Measurements from ENCODE around the gene CCR5.

Gene CCR5

DNA sequence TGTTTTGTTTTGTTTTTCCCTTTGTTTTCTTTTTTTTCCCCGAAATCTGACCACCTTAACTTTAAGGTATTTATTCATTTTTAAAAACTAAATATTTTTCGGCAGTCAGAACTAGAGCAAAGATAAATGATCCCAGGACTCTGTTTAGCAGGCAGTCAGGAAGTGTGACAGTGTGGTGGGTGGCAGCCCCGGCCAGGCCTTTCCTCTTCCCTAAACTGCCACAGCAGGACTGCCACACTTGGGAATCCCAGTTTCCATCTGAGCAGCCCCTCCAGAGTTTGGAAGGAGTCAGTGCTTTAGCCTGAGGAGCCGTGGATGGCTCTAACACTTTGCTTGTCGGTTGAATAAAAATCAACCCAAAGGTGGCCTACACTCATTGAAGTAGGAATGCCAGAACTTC, 43.2 kb downstream of the CCR5 start:
- H3K4me1 ChIP-seq (ENCODE audit: control insufficient read depth, insufficient read depth, low read length), result no peaks in the 10 kb centered on the region
- CTCF ChIA-PET, result no interaction called here
- no peaks in the 10 kb centered on the region for H3K36me3 ChIP-seq (ENCODE audit: control insufficient read depth in 2 of 2, insufficient read depth in 1 of 2, low read length in 2 of 2)
- H3K27ac ChIP-seq (ENCODE audit: extremely low read depth, low read depth, low read length), result no peak overlapping the region
- no peak overlapping the region for H3K4me3 ChIP-seq (ENCODE audit: low read depth, low read length)
- TF ChIP-seq PRDM1 (tag by site-specific recombination; IDR thresholded peaks at IDR 0.05) (no peak), YY2 (tag by site-specific recombination; IDR thresholded peaks at IDR 0.05) (no peak), ZSCAN23 (tag by site-specific recombination; IDR thresholded peaks at IDR 0.05) (no peak), ZFHX2 (tag by site-specific recombination; conservative IDR thresholded peaks at IDR 0.05) (no peak), HOXD13 (CRISPR knock-in tag; IDR thresholded peaks at IDR 0.05; ENCODE audit: borderline replicate concordance) (no peak), ZSCAN16 (tag by site-specific recombination; IDR thresholded peaks at IDR 0.05) (no peak), ZNF626 (tag by site-specific recombination; IDR thresholded peaks at IDR 0.05) (no peak), MZF1 (tag by site-specific recombination; IDR thresholded peaks at IDR 0.05; ENCODE audit: borderline replicate concordance) (no peak), MEIS1 (CRISPR knock-in tag; IDR thresholded peaks at IDR 0.05; ENCODE audit: borderline replicate concordance) (no peak), MYNN (tag by site-specific recombination; IDR thresholded peaks at IDR 0.05; ENCODE audit: borderline replicate concordance) (no peak), ZNF510 (tag by site-specific recombination; IDR thresholded peaks at IDR 0.05; ENCODE audit: insufficient replicate concordance) (no peak)
- POLR2A ChIA-PET, result no interaction called here
- H3K9me3 ChIP-seq (ENCODE audit: control insufficient read depth, insufficient read depth, low read depth, low read length), result no peaks in the 10 kb centered on the region

DNA sequence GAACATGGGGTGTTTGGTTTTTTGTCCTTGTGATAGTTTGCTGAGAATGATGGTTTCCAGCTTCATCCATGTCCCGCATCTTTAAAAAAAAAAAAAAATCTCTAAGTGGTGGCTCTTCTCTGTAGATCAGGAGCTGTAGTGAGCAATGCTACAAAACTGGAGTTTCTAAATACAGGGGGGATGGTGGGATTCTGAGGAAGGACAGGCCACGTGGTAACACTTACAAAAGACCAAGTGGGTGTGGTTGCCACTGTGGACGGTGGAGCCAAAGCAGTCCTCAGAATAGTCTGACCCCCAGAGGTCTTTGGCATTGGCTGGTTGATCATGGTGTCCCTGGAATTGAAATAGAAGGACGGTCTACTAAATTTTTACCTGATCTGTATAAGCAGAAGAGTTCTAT, 44.0 kb downstream of the CCR5 start:
- H3K9me3 ChIP-seq (ENCODE audit: control insufficient read depth, insufficient read depth, low read depth, low read length), result no peaks in the 10 kb centered on the region

More for the DNA sequence above, 44.0 kb downstream of the CCR5 start:
- ChIA-PET POLR2A (no interaction called here), CTCF (no interaction called here)
- H3K4me3 ChIP-seq (ENCODE audit: low read depth, low read length), result no peak overlapping the region
- TF ChIP-seq ZNF221 (tag by site-specific recombination; IDR thresholded peaks at IDR 0.05; ENCODE audit: borderline replicate concordance) (no peak), ZNF561 (tag by site-specific recombination; IDR thresholded peaks at IDR 0.05; ENCODE audit: borderline replicate concordance) (no peak), ZNF501 (tag by site-specific recombination; IDR thresholded peaks at IDR 0.05) (no peak), EGR2 (tag by site-specific recombination; IDR thresholded peaks at IDR 0.05; ENCODE audit: low read depth) (no peak), ZNF670 (tag by site-specific recombination; IDR thresholded peaks at IDR 0.05; ENCODE audit: low read depth) (no peak), OVOL3 (tag by site-specific recombination; IDR thresholded peaks at IDR 0.05) (no peak), ZNF654 (tag by site-specific recombination; IDR thresholded peaks at IDR 0.05; ENCODE audit: low read depth) (no peak), ZNF174 (tag by site-specific recombination; IDR thresholded peaks at IDR 0.05) (no peak), ZNF768 (tag by site-specific recombination; IDR thresholded peaks at IDR 0.05) (no peak), ZNF785 (tag by site-specific recombination; IDR thresholded peaks at IDR 0.05) (no peak), ZNF416 (tag by site-specific recombination; IDR thresholded peaks at IDR 0.05) (no peak), ZFP3 (tag by site-specific recombination; IDR thresholded peaks at IDR 0.05; ENCODE audit: low read depth) (no peak), KLF7 (tag by site-specific recombination; IDR thresholded peaks at IDR 0.05; ENCODE audit: borderline replicate concordance) (no peak), ZNF292 (tag by site-specific recombination; IDR thresholded peaks at IDR 0.05; ENCODE audit: borderline replicate concordance, low read depth) (no peak), ZNF37A (tag by site-specific recombination; IDR thresholded peaks at IDR 0.05) (no peak), ZNF529 (tag by site-specific recombination; IDR thresholded peaks at IDR 0.05; ENCODE audit: insufficient replicate concordance) (no peak), SP3 (tag by site-specific recombination; IDR thresholded peaks at IDR 0.05) (no peak)
- TF ChIP-seq, protein P1, sequence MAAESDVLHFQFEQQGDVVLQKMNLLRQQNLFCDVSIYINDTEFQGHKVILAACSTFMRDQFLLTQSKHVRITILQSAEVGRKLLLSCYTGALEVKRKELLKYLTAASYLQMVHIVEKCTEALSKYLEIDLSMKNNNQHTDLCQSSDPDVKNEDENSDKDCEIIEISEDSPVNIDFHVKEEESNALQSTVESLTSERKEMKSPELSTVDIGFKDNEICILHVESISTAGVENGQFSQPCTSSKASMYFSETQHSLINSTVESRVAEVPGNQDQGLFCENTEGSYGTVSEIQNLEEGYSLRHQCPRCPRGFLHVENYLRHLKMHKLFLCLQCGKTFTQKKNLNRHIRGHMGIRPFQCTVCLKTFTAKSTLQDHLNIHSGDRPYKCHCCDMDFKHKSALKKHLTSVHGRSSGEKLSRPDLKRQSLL (tag by site-specific recombination; IDR thresholded peaks at IDR 0.05), result no peak
- TF ChIP-seq, protein P2, sequence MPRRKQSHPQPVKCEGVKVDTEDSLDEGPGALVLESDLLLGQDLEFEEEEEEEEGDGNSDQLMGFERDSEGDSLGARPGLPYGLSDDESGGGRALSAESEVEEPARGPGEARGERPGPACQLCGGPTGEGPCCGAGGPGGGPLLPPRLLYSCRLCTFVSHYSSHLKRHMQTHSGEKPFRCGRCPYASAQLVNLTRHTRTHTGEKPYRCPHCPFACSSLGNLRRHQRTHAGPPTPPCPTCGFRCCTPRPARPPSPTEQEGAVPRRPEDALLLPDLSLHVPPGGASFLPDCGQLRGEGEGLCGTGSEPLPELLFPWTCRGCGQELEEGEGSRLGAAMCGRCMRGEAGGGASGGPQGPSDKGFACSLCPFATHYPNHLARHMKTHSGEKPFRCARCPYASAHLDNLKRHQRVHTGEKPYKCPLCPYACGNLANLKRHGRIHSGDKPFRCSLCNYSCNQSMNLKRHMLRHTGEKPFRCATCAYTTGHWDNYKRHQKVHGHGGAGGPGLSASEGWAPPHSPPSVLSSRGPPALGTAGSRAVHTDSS (tag by site-specific recombination; IDR thresholded peaks at IDR 0.05), result no peak
- TF ChIP-seq, protein P3, sequence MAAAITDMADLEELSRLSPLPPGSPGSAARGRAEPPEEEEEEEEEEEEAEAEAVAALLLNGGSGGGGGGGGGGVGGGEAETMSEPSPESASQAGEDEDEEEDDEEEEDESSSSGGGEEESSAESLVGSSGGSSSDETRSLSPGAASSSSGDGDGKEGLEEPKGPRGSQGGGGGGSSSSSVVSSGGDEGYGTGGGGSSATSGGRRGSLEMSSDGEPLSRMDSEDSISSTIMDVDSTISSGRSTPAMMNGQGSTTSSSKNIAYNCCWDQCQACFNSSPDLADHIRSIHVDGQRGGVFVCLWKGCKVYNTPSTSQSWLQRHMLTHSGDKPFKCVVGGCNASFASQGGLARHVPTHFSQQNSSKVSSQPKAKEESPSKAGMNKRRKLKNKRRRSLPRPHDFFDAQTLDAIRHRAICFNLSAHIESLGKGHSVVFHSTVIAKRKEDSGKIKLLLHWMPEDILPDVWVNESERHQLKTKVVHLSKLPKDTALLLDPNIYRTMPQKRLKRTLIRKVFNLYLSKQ (tag by site-specific recombination; IDR thresholded peaks at IDR 0.05; ENCODE audit: borderline replicate concordance), result no peak
- H3K27ac ChIP-seq (ENCODE audit: extremely low read depth, low read depth, low read length), result no peak overlapping the region
- no peaks in the 10 kb centered on the region for H3K36me3 ChIP-seq (ENCODE audit: control insufficient read depth in 2 of 2, insufficient read depth in 1 of 2, low read length in 2 of 2)
- H3K4me1 ChIP-seq (ENCODE audit: control insufficient read depth, insufficient read depth, low read length), result no peaks in the 10 kb centered on the region
